ENCODE results near the gene WFDC5. TPM values are rescaled to one million over a fixed set of nuclear protein-coding genes. Genes with fewer than 3 reads are reported as not detected.
A peak's percentile ranks its signal among the peaks of the same experiment; 100 is the strongest.

The WFDC5 gene
- total and polyA plus RNA-seq, 5 donors from 2014 or later = not detected

DNA sequence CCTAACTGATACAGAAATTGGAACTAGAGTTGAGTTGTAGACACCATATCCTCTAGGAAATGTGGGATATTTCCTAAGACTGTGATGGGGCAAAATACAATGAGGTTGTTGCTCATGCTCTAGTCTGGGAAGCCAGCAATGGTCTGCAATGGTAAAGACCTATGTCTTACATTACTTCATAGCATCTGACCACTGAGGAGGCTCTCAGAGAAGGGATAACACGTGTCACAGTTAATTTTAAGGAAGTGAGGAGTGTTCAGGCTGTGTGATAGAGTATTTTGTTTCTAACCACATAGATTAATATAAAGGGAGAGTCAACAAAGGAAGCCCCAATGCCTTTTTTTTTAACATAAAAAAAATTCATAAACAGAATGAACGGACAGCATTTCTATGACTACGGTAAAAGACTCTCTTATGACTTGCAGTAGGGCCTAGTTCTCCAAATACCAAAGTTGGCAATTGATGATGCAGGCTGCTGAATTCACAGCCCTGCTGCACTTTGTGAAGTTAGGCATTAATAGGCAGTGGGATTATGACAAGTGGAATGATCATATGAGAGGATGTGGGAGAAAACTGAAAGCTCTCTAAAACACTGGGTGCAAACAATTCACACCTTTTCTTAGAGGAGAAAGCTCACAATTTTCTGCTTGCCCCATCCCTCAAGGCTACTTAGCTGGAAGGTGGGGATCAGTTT, 27.7 kb downstream of the WFDC5 start:
- H3K27ac Mint-ChIP-seq = no peak overlapping the region
- H3K27me3 Mint-ChIP-seq = no peaks in the 10 kb centered on the region
- peaks cover 30% of the 10 kb centered on the region for H3K36me3 ChIP-seq (ENCODE audit: control insufficient read depth, insufficient read depth, low read length)
- ATAC-seq (ENCODE audit: low read depth in 2 of 2) (no peak), DNase-seq (no peak)
- no peak overlapping the region for H3K4me3 Mint-ChIP-seq
- no peak overlapping the region for H3K27ac ChIP-seq (ENCODE audit: insufficient read depth, low read length, poor library complexity, severe bottlenecking)
- peaks cover 0 to 7% (median 3%) of the 10 kb centered on the region in 7 donors for H3K9me3 Mint-ChIP-seq
- H3K9me3 ChIP-seq (ENCODE audit: control insufficient read depth in 2 of 2, low read length in 2 of 2) = peaks cover 7 to 9% of the 10 kb centered on the region in 2 experiments
- peaks cover 5 to 19% (median 12%) of the 10 kb centered on the region in 4 donors for H3K4me1 Mint-ChIP-seq
- H3K27me3 ChIP-seq (ENCODE audit: control insufficient read depth, insufficient read depth, low read length) = no peaks in the 10 kb centered on the region
- no peaks in the 10 kb centered on the region for H3K4me1 ChIP-seq (ENCODE audit: control insufficient read depth, insufficient read depth, low read length, poor library complexity, severe bottlenecking)
- peaks cover 47% of the 10 kb centered on the region for H3K36me3 Mint-ChIP-seq
- no peak overlapping the region for H3K4me3 ChIP-seq (ENCODE audit: low read depth, low read length)

DNA sequence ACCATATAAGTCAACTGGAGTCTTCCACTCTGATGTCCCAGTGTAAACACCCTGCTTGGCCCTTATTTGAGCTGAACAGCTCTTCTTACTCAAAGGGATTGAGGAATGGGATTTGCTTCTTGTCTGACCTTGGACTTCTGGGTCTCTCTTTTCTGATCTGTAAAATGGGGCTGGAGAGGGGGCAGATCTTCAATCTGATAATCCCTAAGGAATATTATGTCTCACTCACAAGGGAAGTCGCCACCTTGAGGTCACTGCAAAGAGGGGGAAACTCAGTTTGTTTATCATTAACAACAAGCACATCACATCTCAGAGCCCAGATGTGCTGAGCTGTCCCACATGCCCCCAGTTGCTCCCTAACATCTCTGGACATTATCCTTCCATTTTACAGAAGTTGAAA, 29.1 kb downstream of the WFDC5 start:
- peaks cover 60% of the 10 kb centered on the region for H3K36me3 Mint-ChIP-seq
- peak overlapping the region in 1 of 3 donors; percentile 25 for H3K27ac Mint-ChIP-seq
- ATAC-seq (ENCODE audit: low read depth in 2 of 2) = no peak
- peaks cover 0 to 12% (median 8%) of the 10 kb centered on the region in 7 donors for H3K9me3 Mint-ChIP-seq
- DNase-seq = no peak
- H3K27me3 Mint-ChIP-seq = no peaks in the 10 kb centered on the region
- Histone ChIP-seq H3K9me3 (ENCODE audit: control insufficient read depth in 2 of 2, low read length in 2 of 2) (peaks cover 11 to 12% of the 10 kb centered on the region in 2 experiments), H3K4me3 (ENCODE audit: low read depth, low read length) (no peak overlapping the region), H3K27me3 (ENCODE audit: control insufficient read depth, insufficient read depth, low read length) (no peaks in the 10 kb centered on the region), H3K27ac (ENCODE audit: insufficient read depth, low read length, poor library complexity, severe bottlenecking) (no peak overlapping the region), H3K4me1 (ENCODE audit: control insufficient read depth, insufficient read depth, low read length, poor library complexity, severe bottlenecking) (no peaks in the 10 kb centered on the region), H3K36me3 (ENCODE audit: control insufficient read depth, insufficient read depth, low read length) (peaks cover 44% of the 10 kb centered on the region)
- H3K4me1 Mint-ChIP-seq = peaks cover 5 to 19% (median 14%) of the 10 kb centered on the region in 4 donors
- no peak overlapping the region for H3K4me3 Mint-ChIP-seq

DNA sequence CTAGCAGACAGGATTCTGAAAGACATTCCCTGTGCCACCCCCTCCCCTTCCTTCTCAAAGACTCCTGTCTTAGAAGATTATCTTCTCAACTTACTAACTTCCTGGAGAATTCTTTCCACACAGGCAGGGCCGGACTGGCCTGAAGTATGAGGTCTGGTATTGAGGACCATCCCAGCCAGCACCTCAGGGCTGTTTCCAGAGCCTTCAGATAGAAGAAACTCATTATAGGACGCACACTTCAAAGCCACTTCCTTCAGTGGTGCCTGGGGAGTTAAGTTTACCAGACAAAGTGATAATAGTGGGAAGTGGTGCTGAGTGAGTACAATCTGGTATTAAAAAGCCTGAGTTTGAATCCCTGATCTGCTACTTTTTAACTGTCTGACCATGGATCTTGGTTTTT, 29.7 kb downstream of the WFDC5 start:
- Mint-ChIP-seq H3K27ac (peak overlapping the region in 2 of 3 donors; percentile 62 to 87), H3K36me3 (peaks cover 66% of the 10 kb centered on the region), H3K27me3 (no peaks in the 10 kb centered on the region), H3K4me3 (peak overlapping the region in 1 of 4 donors; percentile 68), H3K4me1 (peaks cover 5 to 19% (median 15%) of the 10 kb centered on the region in 4 donors), H3K9me3 (peaks cover 0 to 12% (median 8%) of the 10 kb centered on the region in 7 donors)
- H3K27ac ChIP-seq (ENCODE audit: insufficient read depth, low read length, poor library complexity, severe bottlenecking) = no peak overlapping the region
- peaks cover 11 to 12% of the 10 kb centered on the region in 2 experiments for H3K9me3 ChIP-seq (ENCODE audit: control insufficient read depth in 2 of 2, low read length in 2 of 2)
- H3K27me3 ChIP-seq (ENCODE audit: control insufficient read depth, insufficient read depth, low read length) = no peaks in the 10 kb centered on the region
- DNase-seq (no peak), ATAC-seq (ENCODE audit: low read depth in 2 of 2) (no peak)
- peaks cover 49% of the 10 kb centered on the region for H3K36me3 ChIP-seq (ENCODE audit: control insufficient read depth, insufficient read depth, low read length)
- no peak overlapping the region for H3K4me3 ChIP-seq (ENCODE audit: low read depth, low read length)
- H3K4me1 ChIP-seq (ENCODE audit: control insufficient read depth, insufficient read depth, low read length, poor library complexity, severe bottlenecking) = no peaks in the 10 kb centered on the region

DNA sequence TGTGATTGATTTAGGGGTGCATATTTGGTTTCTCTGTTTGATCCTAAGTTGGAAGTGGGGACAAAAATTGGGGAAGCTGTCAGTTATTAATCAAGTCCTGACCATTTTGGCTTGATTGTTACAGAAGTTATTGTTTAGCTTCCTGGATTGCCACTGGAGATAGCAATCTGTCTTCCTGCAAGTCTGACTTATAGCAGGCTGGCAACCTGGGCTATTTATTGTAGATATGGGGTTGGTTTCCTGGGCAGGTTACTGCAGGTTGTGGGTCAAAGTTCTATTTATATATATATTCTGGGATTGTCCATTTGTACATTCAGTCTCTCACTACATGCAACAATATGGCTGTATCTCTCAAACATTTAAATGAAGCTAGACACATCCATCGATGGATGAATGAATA, 31.8 kb downstream of the WFDC5 start:
- Mint-ChIP-seq H3K4me1 (peaks cover 11 to 23% (median 15%) of the 10 kb centered on the region in 4 donors), H3K27me3 (no peaks in the 10 kb centered on the region), H3K36me3 (peaks cover 78% of the 10 kb centered on the region), H3K4me3 (peak overlapping the region in 1 of 4 donors; percentile 13), H3K27ac (no peak overlapping the region), H3K9me3 (peaks cover 0 to 16% (median 9%) of the 10 kb centered on the region in 7 donors)
- DNase-seq (no peak), ATAC-seq (ENCODE audit: low read depth in 2 of 2) (no peak)
- Histone ChIP-seq H3K27ac (ENCODE audit: insufficient read depth, low read length, poor library complexity, severe bottlenecking) (no peak overlapping the region), H3K27me3 (ENCODE audit: control insufficient read depth, insufficient read depth, low read length) (no peaks in the 10 kb centered on the region), H3K4me3 (ENCODE audit: low read depth, low read length) (no peak overlapping the region), H3K4me1 (ENCODE audit: control insufficient read depth, insufficient read depth, low read length, poor library complexity, severe bottlenecking) (no peaks in the 10 kb centered on the region), H3K9me3 (ENCODE audit: control insufficient read depth in 2 of 2, low read length in 2 of 2) (peaks cover 11 to 12% of the 10 kb centered on the region in 2 experiments), H3K36me3 (ENCODE audit: control insufficient read depth, insufficient read depth, low read length) (peaks cover 68% of the 10 kb centered on the region)

DNA sequence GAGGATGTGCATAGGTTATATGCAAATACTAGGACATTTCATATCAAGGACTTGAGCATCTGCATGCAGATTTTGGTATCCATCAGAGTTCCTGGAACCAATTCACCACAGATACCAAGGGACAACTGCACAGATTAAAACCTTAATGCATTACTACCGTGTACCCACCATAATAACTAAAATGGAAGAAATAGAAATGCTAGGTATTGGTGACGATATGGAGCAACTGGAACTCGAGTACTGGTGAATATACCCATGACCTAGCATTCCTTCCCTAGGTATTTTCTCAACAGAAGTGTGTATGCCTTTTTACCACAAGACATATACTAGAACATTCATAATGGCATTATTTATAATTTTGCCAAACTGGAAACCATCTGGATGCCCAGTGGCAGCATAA, 32.5 kb downstream of the WFDC5 start:
- ATAC-seq (ENCODE audit: low read depth in 2 of 2) = no peak
- peak overlapping the region in 1 of 3 donors; percentile 74 for H3K27ac Mint-ChIP-seq
- Histone ChIP-seq H3K27me3 (ENCODE audit: control insufficient read depth, insufficient read depth, low read length) (no peaks in the 10 kb centered on the region), H3K27ac (ENCODE audit: insufficient read depth, low read length, poor library complexity, severe bottlenecking) (no peak overlapping the region), H3K36me3 (ENCODE audit: control insufficient read depth, insufficient read depth, low read length) (peaks cover 73% of the 10 kb centered on the region), H3K9me3 (ENCODE audit: control insufficient read depth in 2 of 2, low read length in 2 of 2) (peaks cover 11 to 12% of the 10 kb centered on the region in 2 experiments), H3K4me3 (ENCODE audit: low read depth, low read length) (no peak overlapping the region), H3K4me1 (ENCODE audit: control insufficient read depth, insufficient read depth, low read length, poor library complexity, severe bottlenecking) (no peaks in the 10 kb centered on the region)
- H3K4me1 Mint-ChIP-seq = peaks cover 11 to 23% (median 13%) of the 10 kb centered on the region in 4 donors
- peaks cover 0 to 16% (median 9%) of the 10 kb centered on the region in 7 donors for H3K9me3 Mint-ChIP-seq
- H3K4me3 Mint-ChIP-seq = no peak overlapping the region
- H3K27me3 Mint-ChIP-seq = no peaks in the 10 kb centered on the region
- peaks cover 72% of the 10 kb centered on the region for H3K36me3 Mint-ChIP-seq
- DNase-seq = no peak

DNA sequence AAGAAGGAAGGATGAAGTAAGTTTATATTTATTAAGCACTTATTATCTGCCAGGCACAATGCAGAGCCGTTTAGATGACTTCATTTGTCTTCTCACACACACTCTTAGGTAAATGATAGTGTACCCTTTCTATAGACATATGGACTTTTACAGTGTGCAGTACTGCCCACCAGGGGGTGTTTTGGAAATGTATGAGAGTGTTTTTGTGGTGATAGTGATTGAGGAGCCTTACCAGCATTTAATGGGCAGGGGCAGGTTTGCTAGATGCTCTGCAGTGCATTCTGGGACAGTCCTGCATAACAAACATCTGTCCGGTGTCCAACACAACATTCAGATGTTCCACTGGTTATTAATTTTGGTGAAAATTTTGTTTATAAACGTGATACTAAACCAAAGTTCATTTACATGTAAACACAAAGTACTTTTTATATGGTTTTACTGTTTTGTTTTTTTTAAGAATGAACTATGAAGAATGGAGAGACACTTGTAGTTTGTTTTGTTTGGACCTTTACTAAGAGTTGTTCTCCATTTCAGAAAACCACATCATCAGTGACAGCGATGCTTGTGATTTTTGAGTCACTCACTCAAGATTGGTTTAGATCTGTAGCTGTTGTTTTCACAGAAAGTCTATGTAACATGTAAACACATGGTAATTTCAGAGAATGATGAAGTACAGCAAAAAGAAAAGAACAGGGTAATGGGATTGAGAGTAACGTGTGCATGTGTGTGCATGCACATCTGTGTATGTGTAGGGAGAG, 33.9 kb downstream of the WFDC5 start:
- DNase-seq (peak in 1 of 3 donors; percentile 28), ATAC-seq (ENCODE audit: low read depth in 2 of 2) (no peak)
- peak overlapping the region in 1 of 4 donors; percentile 27 for H3K4me3 Mint-ChIP-seq
- Histone ChIP-seq H3K9me3 (ENCODE audit: control insufficient read depth in 2 of 2, low read length in 2 of 2) (peaks cover 11 to 12% of the 10 kb centered on the region in 2 experiments), H3K36me3 (ENCODE audit: control insufficient read depth, insufficient read depth, low read length) (peaks cover 80% of the 10 kb centered on the region), H3K4me1 (ENCODE audit: control insufficient read depth, insufficient read depth, low read length, poor library complexity, severe bottlenecking) (no peaks in the 10 kb centered on the region), H3K27me3 (ENCODE audit: control insufficient read depth, insufficient read depth, low read length) (no peaks in the 10 kb centered on the region), H3K27ac (ENCODE audit: insufficient read depth, low read length, poor library complexity, severe bottlenecking) (no peak overlapping the region), H3K4me3 (ENCODE audit: low read depth, low read length) (no peak overlapping the region)
- peaks cover 0 to 16% (median 9%) of the 10 kb centered on the region in 7 donors for H3K9me3 Mint-ChIP-seq
- peaks cover 9 to 25% (median 12%) of the 10 kb centered on the region in 4 donors for H3K4me1 Mint-ChIP-seq
- H3K36me3 Mint-ChIP-seq = peaks cover 68% of the 10 kb centered on the region
- no peaks in the 10 kb centered on the region for H3K27me3 Mint-ChIP-seq
- peak overlapping the region in 1 of 3 donors; percentile 17 for H3K27ac Mint-ChIP-seq

DNA sequence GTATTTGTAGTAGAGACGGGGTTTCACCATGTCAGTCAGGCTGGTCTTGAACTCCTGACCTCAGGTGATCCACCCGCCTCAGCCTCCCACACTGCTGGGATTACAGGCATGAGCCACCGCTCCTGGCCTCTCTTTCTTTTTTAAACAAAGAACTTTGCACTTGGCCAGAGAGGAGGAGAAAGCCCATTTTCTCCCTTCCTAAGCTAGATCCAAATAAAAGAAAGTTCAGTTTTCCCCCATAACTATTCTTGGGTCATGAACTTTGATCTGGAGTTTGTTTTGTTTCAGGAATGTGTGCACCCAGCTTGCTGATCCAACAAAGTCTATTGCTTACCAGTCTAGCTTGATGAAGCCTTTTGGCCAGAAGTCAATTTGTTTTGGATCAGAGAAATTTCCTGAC, 37.4 kb downstream of the WFDC5 start:
- Mint-ChIP-seq H3K4me3 (no peak overlapping the region), H3K9me3 (peaks cover 0 to 10% (median 5%) of the 10 kb centered on the region in 7 donors), H3K36me3 (peaks cover 66% of the 10 kb centered on the region), H3K27me3 (no peaks in the 10 kb centered on the region), H3K4me1 (peaks cover 6 to 25% (median 16%) of the 10 kb centered on the region in 4 donors), H3K27ac (no peak overlapping the region)
- Histone ChIP-seq H3K9me3 (ENCODE audit: control insufficient read depth in 2 of 2, low read length in 2 of 2) (peaks cover 6 to 7% of the 10 kb centered on the region in 2 experiments), H3K36me3 (ENCODE audit: control insufficient read depth, insufficient read depth, low read length) (peaks cover 98% of the 10 kb centered on the region), H3K4me1 (ENCODE audit: control insufficient read depth, insufficient read depth, low read length, poor library complexity, severe bottlenecking) (no peaks in the 10 kb centered on the region), H3K27me3 (ENCODE audit: control insufficient read depth, insufficient read depth, low read length) (no peaks in the 10 kb centered on the region), H3K27ac (ENCODE audit: insufficient read depth, low read length, poor library complexity, severe bottlenecking) (no peak overlapping the region), H3K4me3 (ENCODE audit: low read depth, low read length) (no peak overlapping the region)
- no peak for DNase-seq
- ATAC-seq (ENCODE audit: low read depth in 2 of 2) = no peak

Data from CD4-positive, CD25-positive, alpha-beta regulatory T cell (primary cell).